H9 (cell line): ENCODE measurements around the gene TCFL5. TPM values are rescaled to one million over a fixed set of nuclear protein-coding genes. Genes with fewer than 3 reads are reported as not detected.

Source experiments
- DNase-seq: peaks from one replicate; pipeline ENCODE4 v3.0.0-alpha.2; 2017
- H2AFZ ChIP-seq: one replicate; pipeline ENCODE4 v1.6.1; 2013; ENCODE audit warnings: mild to moderate bottlenecking, low read length, control low read depth, moderate library complexity
- H2AK5ac ChIP-seq: 2 replicates; pipeline ENCODE4 v1.6.1; 2013; ENCODE audit warnings: low read length, control low read depth, mixed read lengths; ENCODE audit not compliant: insufficient read length
- H2BK120ac ChIP-seq: one replicate; pipeline ENCODE4 v1.6.1; 2013; ENCODE audit warnings: low read depth, mild to moderate bottlenecking, low read length, control low read depth, inconsistent platforms; ENCODE audit not compliant: poor library complexity, severe bottlenecking
- H2BK12ac ChIP-seq: 2 replicates; pipeline ENCODE4 v1.6.1; 2013; ENCODE audit warnings: low read length, control low read depth, mixed read lengths, low read depth; ENCODE audit not compliant: insufficient read length
- H2BK15ac ChIP-seq: 2 replicates; pipeline ENCODE4 v1.6.1; 2013; ENCODE audit warnings: low read depth, low read length, control low read depth
- H2BK20ac ChIP-seq: one replicate; pipeline ENCODE4 v1.6.1; 2013; ENCODE audit warnings: low read depth, mild to moderate bottlenecking, low read length, control low read depth, inconsistent platforms; ENCODE audit not compliant: poor library complexity, severe bottlenecking
- H2BK5ac ChIP-seq: 2 replicates; pipeline ENCODE4 v1.6.1; 2013; ENCODE audit warnings: low read length, control low read depth, mixed read lengths; ENCODE audit not compliant: insufficient read length
- H3K14ac ChIP-seq: 2 replicates; pipeline ENCODE4 v1.6.1; 2013; ENCODE audit warnings: low read length, control low read depth; ENCODE audit not compliant: insufficient read depth
- H3K18ac ChIP-seq: 2 replicates; pipeline ENCODE4 v1.6.1; 2013; ENCODE audit warnings: low read depth, mild to moderate bottlenecking, mixed read lengths, low read length, control low read depth; ENCODE audit not compliant: insufficient read length
- H3K23ac ChIP-seq: 2 replicates; pipeline ENCODE4 v1.6.1; 2013; ENCODE audit warnings: low read length, control low read depth, mixed read lengths, low read depth; ENCODE audit not compliant: insufficient read length
- H3K23me2 ChIP-seq: 2 replicates; pipeline ENCODE4 v1.6.1; 2013; ENCODE audit warnings: low read depth, mild to moderate bottlenecking, mixed read lengths, low read length, control low read depth; ENCODE audit not compliant: insufficient read length, poor library complexity, severe bottlenecking
- H3K27ac ChIP-seq: 2 replicates; pipeline ENCODE4 v1.5.1; 2013; ENCODE audit warnings: low read length, control low read depth, mixed read lengths, low read depth; ENCODE audit not compliant: insufficient read length
- H3K27me3 ChIP-seq: 2 replicates; pipeline ENCODE4 v1.6.1; 2013; ENCODE audit warnings: low read length, control low read depth, inconsistent platforms; ENCODE audit not compliant: insufficient read depth
- H3K4ac ChIP-seq: 2 replicates; pipeline ENCODE4 v1.6.1; 2013; ENCODE audit warnings: low read depth, mild to moderate bottlenecking, control low read depth, inconsistent platforms, low read length, moderate library complexity
- H3K4me1 ChIP-seq: 2 replicates; pipeline ENCODE4 v1.6.1; 2013; ENCODE audit warnings: low read length, control low read depth, inconsistent platforms; ENCODE audit not compliant: insufficient read depth
- H3K4me2 ChIP-seq: 2 replicates; pipeline ENCODE4 v1.6.1; 2013; ENCODE audit warnings: low read length, control low read depth, mixed read lengths; ENCODE audit not compliant: insufficient read length, insufficient read depth
- H3K56ac ChIP-seq: 2 replicates; pipeline ENCODE4 v1.6.1; 2013; ENCODE audit warnings: low read depth, mild to moderate bottlenecking, mixed read lengths, low read length, control low read depth; ENCODE audit not compliant: insufficient read length
- H3K79me1 ChIP-seq: 2 replicates; pipeline ENCODE4 v1.6.1; 2013; ENCODE audit warnings: low read depth, mild to moderate bottlenecking, moderate library complexity, low read length, control low read depth, inconsistent platforms; ENCODE audit not compliant: insufficient read depth, poor library complexity, severe bottlenecking
- H3K79me2 ChIP-seq: 2 replicates; pipeline ENCODE4 v1.6.1; 2013; ENCODE audit warnings: low read length, control low read depth, inconsistent platforms; ENCODE audit not compliant: insufficient read depth
- H3K9ac ChIP-seq: 2 replicates; pipeline ENCODE4 v1.6.1; 2013; ENCODE audit warnings: low read length, control low read depth, mixed read lengths; ENCODE audit not compliant: insufficient read length; ENCODE audit errors: extremely low read depth
- H3K9me3 ChIP-seq: one replicate; pipeline ENCODE4 v1.6.1; 2013; ENCODE audit warnings: low read depth, low read length, inconsistent platforms; ENCODE audit not compliant: control insufficient read depth
- H3T11ph ChIP-seq: one replicate; pipeline ENCODE4 v1.6.1; 2013; ENCODE audit warnings: mild to moderate bottlenecking, low read length, control low read depth, inconsistent platforms
- H4K20me1 ChIP-seq: one replicate; pipeline ENCODE4 v1.6.1; 2013; ENCODE audit not compliant: control insufficient read depth, insufficient read length, insufficient read depth
- H4K5ac ChIP-seq: 2 replicates; pipeline ENCODE4 v1.6.1; 2013; ENCODE audit warnings: low read depth, mild to moderate bottlenecking, mixed read lengths, low read length, control low read depth; ENCODE audit not compliant: insufficient read length
- H4K8ac ChIP-seq: replicated peaks from 2 replicates; pipeline ENCODE4 v1.6.1; 2013; ENCODE audit warnings: low read length, control low read depth, mixed read lengths, low read depth; ENCODE audit not compliant: insufficient read length
- H4K91ac ChIP-seq: 2 replicates; pipeline ENCODE4 v1.6.1; 2013; ENCODE audit warnings: low read depth, mild to moderate bottlenecking, moderate library complexity, mixed read lengths, low read length, control low read depth; ENCODE audit not compliant: insufficient read length
- H3K27ac Mint-ChIP-seq, 3 experiments: 2 replicates in 2 of 3; 3 replicates in 1 of 3; pipeline ENCODE4 v1.8.0; 2020 to 2021; ENCODE audit warnings: mixed read lengths in 3 of 3, mild to moderate bottlenecking in 1 of 3, moderate library complexity in 1 of 3
- H3K27me3 Mint-ChIP-seq: 2 replicates; pipeline ENCODE4 v1.8.0; 2021; ENCODE audit warnings: low read depth, mild to moderate bottlenecking, moderate library complexity, mixed read lengths
- H3K36me3 Mint-ChIP-seq, 3 experiments: 2 replicates in 2 of 3; 3 replicates in 1 of 3; pipeline ENCODE4 v1.8.0; 2020 to 2021; ENCODE audit warnings: low read depth in 3 of 3, mixed read lengths in 3 of 3; ENCODE audit not compliant: insufficient read depth in 1 of 3
- H3K4me1 Mint-ChIP-seq, 2 experiments: 2 replicates each; pipeline ENCODE4 v1.8.0; 2020; ENCODE audit warnings: mixed read lengths in 2 of 2
- H3K4me3 Mint-ChIP-seq, 2 experiments: 2 replicates in 1 of 2; 3 replicates in 1 of 2; pipeline ENCODE4 v1.8.0; 2020 to 2021; ENCODE audit warnings: mild to moderate bottlenecking in 2 of 2, mixed read lengths in 2 of 2, moderate library complexity in 1 of 2
- H3K9me3 Mint-ChIP-seq, 2 experiments: 2 replicates in 1 of 2; 3 replicates in 1 of 2; pipeline ENCODE4 v1.8.0; 2020; ENCODE audit warnings: mild to moderate bottlenecking in 2 of 2, mixed read lengths in 2 of 2, moderate library complexity in 1 of 2
- WGBS: extraction: QIAGEN DNeasy Blood & Tissue Kit; methylation state at CpG from one replicate; pipeline ENCODE4 v1.1.7; 2013; ENCODE audit warnings: missing lambda C conversion rate, low lambda C conversion rate, mixed read lengths; ENCODE audit not compliant: insufficient read length; ENCODE audit errors: extremely low coverage; 5-methylcytosine and 5-hydroxymethylcytosine counted together
- total RNA-seq: library from RNA; stranded (reverse); gene quantifications from 2 replicates; pipeline ENCODE4 v1.2.1, GENCODE V29; 2021
- TF ChIP-seq, protein P1 (sequence below): fragments of 200-600 bp; sonication (generic); conservative IDR thresholded peaks from 3 replicates; pipeline ENCODE4 v1.8.0; 2021; ENCODE audit warnings: antibody characterized with exemption, mild to moderate bottlenecking

TCFL5 gene
- total RNA-seq, 1 experiment from 2014 or later, result 16.4 TPM

DNA sequence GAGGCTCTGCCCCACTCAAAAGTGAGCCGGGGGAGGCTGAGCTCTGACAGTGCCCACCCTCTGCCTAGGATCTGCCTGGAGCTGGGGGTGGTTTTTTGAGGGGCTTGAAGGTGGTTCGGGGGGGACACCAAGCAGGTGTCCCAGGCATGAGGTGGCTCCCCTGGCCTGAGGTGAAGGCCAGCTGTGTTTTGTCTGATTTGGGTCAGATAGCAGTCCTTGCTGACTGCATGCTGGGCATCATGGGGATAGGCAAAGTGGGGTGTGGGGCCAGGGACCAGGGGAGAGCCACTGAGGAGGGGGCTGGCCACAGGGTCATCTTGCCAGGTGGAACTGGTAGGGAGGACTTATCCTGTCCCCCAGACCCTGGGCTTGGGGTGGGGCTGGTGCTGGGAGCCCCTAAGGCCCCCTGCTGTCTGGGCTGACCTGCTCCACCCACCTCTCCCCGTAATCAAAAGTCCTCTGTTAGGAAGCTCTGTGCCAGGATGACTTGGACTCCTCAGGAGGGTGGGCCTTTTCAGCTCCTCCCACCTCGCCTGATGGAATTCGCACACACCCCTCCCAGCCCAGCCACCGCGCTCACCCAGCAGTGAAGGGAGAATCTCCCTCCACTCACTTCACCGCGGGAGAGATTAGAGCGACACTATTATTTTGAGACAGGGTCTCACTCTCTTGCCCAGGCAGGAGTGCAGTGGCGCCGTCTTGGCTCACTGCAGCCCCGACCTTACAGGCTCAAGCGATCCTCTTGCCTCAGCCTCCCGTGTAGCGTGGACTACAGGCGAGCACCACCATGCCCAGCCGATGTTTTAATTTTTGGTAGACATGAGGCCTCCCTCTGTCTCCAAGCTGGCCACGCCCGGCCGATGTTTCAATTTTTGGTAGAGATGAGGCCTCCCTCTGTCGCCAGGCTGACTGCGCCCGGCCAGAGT, 46.3 kb downstream of the TCFL5 start:
- Histone ChIP-seq H2BK20ac (no peak overlapping the region), H3K23me2 (peaks cover 16% of the 10 kb centered on the region), H3K79me2 (no peaks in the 10 kb centered on the region), H2BK15ac (no peak overlapping the region), H3K9me3 (no peaks in the 10 kb centered on the region), H4K8ac (no peak overlapping the region), H4K20me1 (no peaks in the 10 kb centered on the region), H3K56ac (no peak overlapping the region), H2BK12ac (no peak overlapping the region), H2BK120ac (no peak overlapping the region), H4K5ac (no peak overlapping the region), H3K4ac (no peak overlapping the region), H3K18ac (peak overlapping the region; percentile 68), H3K4me1 (no peaks in the 10 kb centered on the region), H3K4me2 (peak overlapping the region; percentile 35), H3K9ac (no peak overlapping the region), H2BK5ac (no peak overlapping the region), H2AK5ac (no peak overlapping the region), H3K27me3 (no peaks in the 10 kb centered on the region), H3K23ac (no peak overlapping the region), H4K91ac (no peak overlapping the region), H3K79me1 (no peaks in the 10 kb centered on the region), H3T11ph (no peak overlapping the region), H3K27ac (no peak overlapping the region), H2AFZ (no peak overlapping the region), H3K14ac (peak overlapping the region; percentile 42; the same call in 1 of the 2 replicates)
- Mint-ChIP-seq H3K4me1 (peaks cover 13 to 14% of the 10 kb centered on the region in 2 experiments), H3K27me3 (peaks cover 5% of the 10 kb centered on the region), H3K9me3 (no peaks in the 10 kb centered on the region), H3K27ac (peak overlapping the region; percentile 84 to 94 (median 90); a peak in 5 of 7 replicates), H3K4me3 (peak overlapping the region; percentile 64 to 77), H3K36me3 (peaks cover 0 to 13% (median 13%) of the 10 kb centered on the region in 3 experiments; a peak in 5 of 7 replicates)
- TF ChIP-seq, protein P1, sequence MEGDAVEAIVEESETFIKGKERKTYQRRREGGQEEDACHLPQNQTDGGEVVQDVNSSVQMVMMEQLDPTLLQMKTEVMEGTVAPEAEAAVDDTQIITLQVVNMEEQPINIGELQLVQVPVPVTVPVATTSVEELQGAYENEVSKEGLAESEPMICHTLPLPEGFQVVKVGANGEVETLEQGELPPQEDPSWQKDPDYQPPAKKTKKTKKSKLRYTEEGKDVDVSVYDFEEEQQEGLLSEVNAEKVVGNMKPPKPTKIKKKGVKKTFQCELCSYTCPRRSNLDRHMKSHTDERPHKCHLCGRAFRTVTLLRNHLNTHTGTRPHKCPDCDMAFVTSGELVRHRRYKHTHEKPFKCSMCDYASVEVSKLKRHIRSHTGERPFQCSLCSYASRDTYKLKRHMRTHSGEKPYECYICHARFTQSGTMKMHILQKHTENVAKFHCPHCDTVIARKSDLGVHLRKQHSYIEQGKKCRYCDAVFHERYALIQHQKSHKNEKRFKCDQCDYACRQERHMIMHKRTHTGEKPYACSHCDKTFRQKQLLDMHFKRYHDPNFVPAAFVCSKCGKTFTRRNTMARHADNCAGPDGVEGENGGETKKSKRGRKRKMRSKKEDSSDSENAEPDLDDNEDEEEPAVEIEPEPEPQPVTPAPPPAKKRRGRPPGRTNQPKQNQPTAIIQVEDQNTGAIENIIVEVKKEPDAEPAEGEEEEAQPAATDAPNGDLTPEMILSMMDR, result no peak
- no CpG with 5 or more reads among the region's 24 CpGs for WGBS
- peak; percentile 81 for DNase-seq
